HG03575 (cell line): Measurements from ENCODE around the gene GALR2.

ENCODE experiments used
- ATAC-seq: cut with Tn5 transposase; IDR thresholded peaks from one replicate; pipeline ENCODE4 v1.9.1; 2021; ENCODE audit not compliant: unreplicated experiment, insufficient number of reproducible peaks, low FRiP score; ENCODE audit errors: extremely low read depth

GALR2 gene

DNA sequence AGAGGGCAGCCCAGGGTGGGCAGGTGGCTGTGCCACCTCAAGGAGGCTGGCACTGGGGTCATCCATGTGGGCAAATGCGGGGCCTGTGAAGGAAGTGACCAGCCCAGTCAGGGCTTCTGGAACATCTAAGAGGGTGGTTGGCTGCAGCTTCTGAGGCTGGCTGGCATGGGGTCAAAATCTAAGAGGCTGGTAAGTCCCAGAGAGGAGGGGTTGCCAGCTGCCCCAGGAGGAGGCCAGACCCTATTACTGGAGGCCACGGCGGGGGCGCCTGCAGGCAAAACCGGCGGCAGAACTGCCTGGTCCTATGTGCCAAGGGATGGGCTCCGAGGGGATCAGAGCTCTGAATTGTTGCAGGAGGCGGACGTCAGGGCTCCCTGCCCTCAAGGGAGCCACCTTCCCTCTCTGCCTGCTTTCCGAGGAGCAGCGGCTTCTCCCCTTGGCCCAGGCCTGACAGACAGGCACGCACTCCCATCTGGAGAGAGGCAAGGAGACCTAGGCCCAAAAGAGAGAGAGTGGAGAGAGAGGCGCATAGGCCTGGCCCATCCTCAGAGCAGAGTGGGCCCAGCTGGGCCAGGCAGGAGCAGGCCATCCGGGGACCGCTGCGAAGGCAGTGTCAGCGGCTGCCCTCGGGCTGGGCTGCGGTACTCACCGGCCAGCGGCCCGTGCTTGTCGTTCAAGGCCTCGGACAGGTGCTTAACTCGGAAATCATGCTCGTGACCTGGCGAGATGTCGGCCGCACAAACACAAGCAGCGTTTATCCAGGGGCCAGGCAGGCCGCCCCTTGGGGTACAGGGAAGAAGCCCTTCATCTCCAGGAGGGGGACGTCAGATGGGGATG, 15.3 kb downstream of the GALR2 start:
- ATAC-seq, result no peak

DNA sequence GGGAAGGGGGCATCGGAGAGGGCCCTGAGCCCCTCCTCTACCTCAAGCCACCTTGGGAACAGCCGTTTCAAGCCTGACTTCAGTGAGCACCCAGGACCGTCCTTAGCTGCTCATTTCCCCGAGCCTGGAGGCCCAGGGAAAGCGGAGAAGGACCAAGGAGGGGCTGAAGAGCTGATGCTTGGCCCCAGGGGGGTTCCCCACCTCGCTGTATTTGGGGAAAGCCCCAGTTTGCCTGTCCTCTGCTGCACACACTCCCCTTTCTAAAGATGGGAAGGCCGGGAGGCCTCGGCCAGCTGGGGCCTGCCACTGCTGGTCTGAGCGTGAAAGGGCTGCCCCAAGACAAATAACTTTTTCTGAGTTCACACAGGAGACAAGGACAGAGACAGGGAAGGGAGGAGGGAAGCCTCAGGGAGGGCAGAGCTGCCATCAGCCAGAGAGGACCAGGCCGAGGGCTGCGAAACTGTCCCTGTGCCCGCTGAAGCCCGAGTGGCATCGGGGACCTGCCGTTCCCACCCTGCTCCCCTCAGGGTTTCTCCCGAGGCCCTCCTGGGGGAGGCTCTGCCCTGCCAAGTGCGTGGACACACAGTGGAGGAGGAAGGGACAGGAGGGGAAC, 16.0 kb downstream of the GALR2 start:
- ATAC-seq, result no peak

DNA sequence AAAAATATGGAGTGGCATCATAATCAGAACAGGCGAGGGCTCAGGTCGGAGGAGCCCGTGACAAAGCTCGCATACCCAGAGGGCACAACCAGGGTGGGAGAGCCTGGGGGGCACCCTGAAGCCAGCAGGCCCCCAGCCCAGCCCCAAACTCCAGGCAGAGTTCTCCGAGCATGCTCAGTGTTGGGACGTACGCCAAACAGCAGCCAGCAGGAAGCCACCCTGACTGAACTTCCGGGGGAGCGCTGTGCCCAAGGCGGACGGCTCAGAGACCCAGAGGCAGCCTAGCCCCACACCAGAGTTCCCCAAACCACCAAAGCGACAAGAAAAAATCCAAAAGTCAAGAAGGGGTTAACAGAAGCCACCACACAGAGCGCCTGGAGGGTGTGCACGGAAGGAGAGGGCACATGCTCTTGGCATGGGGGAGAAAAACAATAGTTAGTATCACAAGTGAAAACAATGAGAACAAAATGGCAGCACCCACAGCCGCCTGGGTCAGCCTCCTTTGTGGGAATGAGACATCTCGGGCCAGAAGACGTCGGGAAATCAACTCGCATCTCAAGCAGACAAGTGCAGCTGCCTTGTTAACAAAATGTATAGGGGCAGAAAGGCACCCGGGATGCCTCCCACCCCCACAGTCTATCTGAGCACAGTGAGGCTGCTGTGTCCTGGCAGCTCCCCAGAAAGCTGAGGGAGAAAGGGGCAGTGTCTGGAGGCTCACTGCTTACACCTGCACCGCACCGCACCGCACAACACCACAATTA, 17.1 kb downstream of the GALR2 start:
- ATAC-seq, result no peak

DNA sequence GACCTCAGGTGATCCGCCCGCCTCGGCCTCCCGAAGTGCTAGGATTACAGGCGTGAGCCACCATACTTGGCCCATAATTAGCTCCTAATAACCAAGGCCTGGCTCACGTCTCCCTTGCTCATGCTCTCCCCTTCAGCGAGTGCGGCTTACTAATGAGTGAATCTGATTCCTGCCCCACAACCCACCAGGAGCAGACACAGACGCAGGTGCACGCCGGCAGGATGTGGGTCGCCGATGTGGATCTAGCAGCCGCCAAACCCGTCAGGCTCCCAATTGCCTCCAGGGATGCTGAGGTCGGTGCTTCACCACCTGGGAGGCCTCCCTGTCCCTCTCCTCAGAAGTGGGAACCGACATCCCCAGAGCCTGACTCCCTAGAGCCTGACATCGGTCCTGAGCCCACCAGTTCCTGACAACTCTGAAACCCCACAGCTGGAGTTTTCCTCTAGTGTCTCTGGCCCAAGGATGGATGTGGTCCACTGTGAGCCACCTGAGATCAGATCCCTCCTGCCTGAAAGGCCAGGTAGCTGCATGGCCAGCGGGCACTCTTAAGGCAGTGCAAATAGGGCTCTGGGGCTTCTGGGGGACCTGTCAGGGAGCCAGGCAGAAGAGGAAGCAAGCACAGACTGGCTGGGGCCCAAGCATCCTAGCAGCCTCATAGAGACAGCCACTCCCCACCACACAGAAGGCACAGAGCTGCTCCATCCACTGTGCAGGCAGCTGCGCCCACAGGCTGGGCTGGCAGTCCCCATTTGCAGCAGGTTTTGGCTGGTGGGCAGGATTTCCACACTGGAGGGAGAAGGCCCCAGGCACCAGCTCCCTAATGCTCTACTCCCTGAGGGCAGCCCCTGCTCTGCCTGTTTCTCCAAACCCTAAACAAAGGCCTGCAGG, 18.2 kb downstream of the GALR2 start:
- no peak for ATAC-seq

DNA sequence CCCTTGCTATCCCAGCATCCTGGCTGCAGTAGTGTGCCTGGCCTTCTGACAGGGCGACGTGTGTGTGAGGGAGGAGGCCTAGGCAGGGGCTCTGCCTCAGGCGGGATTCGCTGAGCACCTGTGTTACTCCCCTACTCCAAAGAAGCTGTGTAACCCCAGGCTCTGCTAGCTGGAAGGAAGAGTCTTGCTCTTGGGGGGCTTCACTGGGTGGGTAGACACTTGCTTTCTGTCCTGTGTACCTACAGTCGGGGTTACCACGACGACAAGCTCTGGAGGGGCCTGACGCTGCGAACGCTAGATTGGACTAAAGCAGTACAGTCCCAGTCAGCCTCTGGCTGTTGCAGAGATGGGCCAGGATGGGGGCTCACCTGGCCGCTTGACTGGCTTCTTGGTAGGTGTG, 19.5 kb downstream of the GALR2 start:
- ATAC-seq, result no peak

DNA sequence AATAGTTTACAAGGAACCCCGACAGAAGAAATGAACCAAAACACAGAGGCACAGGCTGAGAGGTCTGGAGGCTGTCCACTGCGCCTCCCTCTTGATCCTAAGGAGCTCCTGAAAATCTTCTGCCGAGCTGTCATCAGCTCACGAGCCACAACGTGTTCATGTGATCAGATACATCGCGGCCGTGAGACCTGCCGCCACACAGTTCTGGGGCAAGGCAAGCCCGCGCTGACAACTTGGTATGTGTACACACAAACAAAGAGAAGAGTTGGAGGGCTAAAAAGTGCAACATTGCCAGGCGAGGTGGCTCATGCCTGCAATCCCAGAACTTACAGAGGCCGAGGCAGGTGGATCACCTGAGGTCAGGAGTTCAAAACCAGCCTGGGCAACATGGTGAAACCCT, 21.4 kb downstream of the GALR2 start:
- no peak for ATAC-seq

DNA sequence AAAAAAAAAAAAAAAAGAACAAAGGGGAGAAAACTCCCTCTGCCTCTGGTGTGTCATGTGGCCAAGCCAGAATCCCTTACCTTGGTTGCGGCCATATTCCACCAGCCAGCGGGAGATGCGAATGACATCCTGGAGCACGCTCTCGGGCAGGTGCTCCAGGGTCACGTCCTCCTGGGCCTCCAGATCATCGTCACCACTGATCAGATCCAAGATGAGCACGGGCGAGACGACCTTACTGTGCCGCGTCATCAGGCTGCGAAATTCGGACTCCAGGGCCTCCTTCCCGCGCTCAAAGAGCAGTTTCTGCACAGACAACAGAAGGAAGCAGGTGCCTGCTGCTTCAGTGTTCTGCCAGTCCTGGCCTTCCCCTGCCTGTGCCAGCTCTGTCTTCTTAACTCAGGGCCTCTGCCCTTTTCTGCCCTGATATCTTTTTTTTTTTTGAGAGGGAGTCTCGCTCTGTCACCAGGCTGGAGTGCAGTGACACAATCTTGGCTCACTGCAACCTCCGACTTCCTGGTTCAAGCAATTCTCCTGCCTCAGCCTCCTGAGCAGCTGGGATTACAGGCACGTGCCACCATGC, 23.2 kb downstream of the GALR2 start:
- ATAC-seq, result no peak

DNA sequence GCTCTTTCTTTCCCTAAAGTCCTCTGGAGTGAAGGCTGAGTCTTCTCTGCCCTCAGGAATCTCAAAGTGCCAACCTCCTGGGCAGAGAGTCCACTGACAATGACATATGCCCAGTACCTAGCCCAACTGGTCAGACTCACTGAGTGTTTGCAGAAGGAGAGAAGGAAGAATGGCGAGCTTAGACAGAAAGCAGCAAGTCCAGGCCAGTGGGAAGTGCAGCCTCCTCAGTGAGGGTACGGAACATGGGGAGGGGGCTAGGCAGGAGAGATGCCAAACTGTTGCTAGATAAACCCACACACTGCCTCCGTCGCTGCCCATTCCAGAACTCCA, 28.3 kb downstream of the GALR2 start:
- ATAC-seq, result no peak

DNA sequence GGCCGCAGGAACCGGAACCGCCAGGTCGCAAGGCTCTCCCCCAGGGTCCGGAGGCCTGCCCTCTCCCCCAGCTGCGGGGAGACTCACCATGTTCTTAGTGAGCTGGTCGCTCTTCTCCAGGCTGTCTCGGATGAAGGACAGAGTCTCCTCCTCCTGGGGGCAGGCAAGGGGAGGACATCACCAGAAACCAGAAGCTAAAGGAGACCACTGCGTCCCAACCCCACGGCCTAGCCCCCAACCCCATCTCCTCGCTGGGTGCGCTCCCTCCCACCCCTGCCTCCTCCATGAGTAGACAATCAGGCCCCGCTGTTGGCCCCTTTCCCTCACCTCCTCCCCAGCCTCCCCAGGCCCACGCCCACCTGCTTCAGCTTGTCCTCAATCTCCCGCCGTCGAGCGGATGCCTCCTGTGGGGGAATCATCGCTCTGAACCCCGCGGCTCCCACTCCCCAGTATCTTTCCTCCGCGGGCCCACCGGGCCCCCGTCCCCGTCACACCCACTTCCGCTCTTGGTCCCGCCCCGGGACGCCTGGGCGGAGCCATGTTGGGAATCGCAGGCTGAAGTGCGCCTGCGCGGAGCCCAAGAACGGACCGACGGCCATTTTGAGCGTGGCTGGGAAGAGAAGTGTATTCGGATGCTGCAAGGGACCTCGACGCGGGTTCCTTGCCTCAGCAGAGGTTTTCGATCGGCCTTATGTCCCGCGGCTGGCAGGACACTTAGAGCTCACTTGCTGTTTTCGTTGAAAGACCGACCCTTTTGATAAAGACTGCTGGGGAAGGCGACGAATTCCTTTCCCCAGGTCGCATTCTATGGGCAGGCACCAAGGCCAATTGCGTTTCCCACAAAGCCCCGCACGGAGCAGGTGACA, 28.9 kb downstream of the GALR2 start, which contains the start of gene EXOC7:
EXOC7 (minus strand) TSS at position 514 of the 866 bp plus-strand sequence; CDS start at position 419, 95 bp downstream.
- no peak for ATAC-seq

DNA sequence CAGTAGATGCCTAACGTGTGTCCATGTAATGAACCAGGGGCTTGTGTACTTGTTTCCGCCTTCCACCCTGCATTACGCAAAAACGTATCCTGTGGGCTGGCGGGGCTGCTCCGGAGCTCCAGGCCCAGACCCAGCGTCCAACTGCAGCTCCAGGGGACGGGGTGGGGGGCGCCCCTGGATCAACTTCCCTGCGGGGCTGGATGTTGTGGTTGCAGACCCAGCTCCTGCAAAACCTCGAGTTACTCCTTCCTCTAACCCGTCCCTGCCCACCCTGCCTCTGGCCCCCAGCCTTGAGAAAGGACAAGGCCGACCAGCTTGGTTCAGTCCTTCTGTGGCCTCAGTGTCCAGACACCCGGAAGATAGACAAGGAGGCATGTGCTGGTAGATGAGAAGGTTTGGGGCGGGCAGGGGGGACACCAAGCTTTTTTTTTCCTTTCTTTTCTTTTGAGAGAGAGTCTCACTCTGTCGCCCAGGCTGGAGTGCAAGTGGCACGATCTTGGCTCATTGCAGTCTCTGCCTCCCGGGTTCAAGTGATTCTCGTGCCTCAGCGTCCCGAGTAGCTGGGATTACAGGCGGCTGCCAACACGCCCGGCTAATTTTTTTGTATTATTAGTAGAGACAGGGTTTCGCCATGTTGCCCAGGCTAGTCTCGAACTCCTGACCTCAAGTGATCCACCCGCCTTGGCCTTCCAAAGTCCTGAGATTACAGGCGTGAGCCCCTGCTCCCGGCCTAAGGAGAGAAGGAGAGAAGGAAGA, 29.7 kb downstream of the GALR2 start:
- no peak for ATAC-seq

DNA sequence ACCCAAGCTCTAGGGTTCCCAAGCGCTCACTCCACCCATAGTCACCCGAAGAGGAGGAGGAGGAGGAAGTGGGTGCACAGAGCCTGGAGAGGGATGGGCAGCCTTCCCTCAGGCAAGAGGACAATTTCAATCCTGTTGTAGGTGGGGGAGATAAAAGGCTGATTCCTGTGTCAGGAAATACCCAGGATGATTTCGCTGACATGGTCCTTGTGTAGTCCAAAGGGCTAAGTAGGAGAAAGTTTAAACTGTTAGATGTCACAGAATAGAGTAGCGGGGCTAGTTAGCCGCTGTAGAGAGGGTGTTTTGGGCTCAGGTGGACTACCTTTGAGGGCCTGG, 30.3 kb downstream of the GALR2 start:
- ATAC-seq, result no peak

DNA sequence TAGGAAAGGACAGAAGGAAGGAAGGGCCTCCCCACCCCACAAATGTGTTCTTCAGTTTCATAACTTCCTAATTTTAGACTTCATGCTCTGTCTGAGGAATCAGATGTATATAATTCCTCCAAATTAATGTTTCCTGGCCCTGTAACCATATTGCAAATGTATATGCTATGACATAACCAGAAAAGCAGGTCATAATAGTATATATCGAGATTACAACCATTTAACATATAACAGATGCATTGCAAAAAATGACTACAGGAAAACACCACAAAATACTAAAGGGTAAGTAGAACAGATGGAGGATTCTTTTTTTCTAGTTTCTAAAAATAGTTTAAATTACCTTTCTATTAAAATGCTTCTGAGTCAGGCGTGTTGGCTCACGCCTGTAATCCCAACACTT, 32.1 kb downstream of the GALR2 start:
- ATAC-seq, result no peak

DNA sequence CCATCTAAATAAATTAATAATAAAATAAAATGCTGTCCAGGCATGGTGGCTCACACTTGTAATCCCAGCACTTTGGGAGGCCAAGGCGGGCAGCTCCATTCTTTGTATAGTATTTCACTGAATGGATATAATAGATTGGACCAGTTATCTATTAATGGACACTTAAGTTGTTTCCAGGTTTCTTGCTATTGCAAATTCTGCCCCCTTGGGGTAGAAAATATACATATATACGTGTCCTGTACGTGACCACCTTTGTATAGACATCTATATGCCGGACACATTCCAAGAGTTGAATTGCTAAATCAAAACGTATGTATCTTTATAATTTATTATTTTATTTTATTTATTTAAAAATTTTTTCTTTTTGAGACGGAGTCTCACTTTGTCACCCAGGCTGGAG, 32.9 kb downstream of the GALR2 start:
- no peak for ATAC-seq

DNA sequence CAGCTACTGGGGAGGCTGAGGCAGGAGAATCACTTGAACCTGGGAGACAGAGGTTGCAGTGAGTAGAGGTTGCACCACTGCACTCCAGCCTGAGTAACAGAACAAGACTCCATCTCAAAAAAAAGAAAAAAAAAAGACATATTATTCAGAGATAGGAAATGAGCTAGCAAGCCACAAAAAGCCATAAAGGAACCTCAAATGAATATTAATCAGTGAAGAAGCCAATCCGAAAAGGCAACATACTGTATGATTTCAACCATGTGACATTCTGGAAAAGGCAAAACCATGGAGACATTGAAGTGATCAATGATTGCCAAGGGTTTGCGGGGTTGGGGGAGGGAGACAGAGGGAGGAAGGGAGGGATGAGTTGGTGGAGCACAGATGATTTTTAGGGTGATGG, 37.4 kb downstream of the GALR2 start:
- ATAC-seq, result no peak

DNA sequence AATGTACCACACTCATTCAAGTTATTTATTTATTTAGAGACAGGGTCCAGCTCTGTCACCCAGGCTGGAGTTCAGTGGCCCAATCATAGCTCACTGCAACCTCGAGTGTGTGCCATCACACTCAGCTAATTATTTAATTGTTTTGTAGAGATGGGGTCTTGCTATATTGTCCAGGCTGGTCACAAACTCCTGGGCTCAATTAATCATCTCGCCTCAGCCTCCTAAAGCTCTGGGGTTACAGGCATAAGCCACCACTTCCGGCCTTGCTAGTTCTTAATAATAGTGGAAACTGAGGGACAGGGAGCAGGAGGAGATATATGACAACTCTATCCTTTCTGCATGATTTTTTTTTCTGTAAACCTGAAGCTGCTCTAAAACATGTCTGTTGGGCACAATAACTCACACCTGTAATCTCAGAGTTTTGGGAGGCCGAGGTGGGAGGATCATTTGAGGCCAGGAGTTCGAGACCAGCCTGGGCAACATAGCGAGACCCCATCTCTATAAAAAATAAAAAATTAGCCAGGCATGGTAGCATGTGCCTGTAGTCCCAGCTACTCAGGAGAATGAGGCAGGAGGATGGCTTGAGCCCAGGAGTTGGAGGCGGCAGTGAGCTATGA, 40.7 kb downstream of the GALR2 start:
- ATAC-seq, result no peak

DNA sequence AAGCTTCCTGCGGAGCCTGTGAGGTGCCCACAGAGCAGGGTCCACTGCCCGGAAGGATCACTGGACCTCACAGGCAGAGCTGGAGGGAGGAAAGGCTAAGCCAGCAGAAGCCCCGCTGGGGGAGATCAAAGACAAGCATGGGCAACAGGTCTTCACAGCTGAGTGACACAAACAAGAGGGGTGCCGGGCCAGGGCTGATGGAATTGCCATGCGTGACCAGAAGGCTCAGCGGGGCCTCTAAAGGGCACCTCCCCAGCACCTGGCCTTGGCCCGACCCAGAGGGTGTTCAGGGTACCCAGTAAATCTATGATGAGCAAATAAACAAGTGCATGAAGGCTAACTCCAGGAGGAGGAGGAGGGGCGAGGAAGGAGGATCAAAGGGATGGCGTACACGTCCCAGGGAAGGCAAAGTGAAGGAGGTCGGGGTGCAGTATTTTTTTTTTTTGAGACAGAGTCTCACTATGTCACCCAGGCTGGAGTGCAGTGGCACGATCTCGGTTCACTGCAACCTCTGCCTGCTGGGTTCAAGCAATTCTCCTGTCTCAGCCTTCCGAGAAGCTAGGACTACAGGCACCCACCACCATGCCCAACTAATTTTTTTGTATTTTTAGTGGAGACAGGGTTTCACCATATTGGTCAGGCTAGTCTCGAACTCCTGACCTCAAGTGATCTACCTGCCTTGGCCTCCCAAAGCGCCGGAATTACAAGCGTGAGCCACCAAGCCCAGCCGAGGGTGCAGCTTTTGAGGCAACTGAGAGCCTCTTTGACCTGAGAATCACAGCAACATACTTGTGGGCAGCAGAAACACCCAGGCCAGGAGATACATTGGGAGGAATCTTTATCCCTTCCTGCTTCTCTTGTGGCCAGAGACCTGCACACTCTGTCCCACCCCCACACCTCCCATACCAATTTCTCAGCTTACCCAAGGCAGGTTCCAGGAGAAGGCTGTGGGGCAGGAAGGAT, 45.1 kb downstream of the GALR2 start:
- ATAC-seq, result no peak
